ENCODE measurements around the gene FXYD7.
A peak's percentile ranks its signal among the peaks of the same experiment; 100 is the strongest.

Gene FXYD7

DNA sequence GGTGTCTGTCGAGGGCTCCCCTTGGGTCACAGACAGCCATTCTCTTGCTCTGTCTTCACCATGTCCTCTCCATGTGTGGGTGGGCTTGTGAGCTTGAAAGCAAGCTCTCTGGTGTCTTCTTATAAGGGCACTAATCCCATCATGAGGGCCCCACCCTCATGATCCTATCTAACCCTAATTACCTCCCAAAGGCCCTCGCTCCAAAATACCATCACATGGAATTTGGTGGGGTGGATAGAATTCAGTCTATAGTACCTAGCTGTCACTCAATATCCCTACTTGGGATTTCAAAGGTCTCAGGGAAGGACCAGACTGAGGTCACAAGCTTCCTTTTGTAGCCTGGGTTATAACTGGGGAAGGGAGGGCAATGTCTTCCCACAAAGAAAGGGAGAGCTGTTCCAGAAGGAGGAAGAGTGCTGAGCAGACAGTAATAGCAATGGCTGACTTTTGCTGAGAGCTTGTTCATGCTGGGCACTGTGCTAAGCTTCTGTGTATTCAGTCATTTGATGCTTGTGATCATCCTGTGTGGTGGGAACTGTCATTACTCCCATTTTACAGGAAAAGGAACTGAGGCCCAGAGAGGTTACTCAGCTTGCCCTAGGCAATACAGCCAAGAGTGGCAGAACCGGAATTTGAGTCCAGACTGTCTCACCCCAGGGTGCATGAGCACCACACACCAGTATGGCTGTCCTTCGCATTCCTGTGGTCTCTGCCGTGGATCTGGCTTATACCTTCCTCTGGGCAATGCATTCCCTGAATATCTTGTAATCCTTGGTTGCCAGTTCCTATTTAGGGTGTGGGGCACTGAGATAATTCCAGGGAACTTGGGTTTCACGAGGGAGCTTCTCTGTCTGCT, 19.6 kb downstream of the FXYD7 start:
- DNase-seq (ENCODE audit: low read depth) = peak; percentile 54
- TF ChIP-seq, protein P1, sequence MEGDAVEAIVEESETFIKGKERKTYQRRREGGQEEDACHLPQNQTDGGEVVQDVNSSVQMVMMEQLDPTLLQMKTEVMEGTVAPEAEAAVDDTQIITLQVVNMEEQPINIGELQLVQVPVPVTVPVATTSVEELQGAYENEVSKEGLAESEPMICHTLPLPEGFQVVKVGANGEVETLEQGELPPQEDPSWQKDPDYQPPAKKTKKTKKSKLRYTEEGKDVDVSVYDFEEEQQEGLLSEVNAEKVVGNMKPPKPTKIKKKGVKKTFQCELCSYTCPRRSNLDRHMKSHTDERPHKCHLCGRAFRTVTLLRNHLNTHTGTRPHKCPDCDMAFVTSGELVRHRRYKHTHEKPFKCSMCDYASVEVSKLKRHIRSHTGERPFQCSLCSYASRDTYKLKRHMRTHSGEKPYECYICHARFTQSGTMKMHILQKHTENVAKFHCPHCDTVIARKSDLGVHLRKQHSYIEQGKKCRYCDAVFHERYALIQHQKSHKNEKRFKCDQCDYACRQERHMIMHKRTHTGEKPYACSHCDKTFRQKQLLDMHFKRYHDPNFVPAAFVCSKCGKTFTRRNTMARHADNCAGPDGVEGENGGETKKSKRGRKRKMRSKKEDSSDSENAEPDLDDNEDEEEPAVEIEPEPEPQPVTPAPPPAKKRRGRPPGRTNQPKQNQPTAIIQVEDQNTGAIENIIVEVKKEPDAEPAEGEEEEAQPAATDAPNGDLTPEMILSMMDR (conservative IDR thresholded peaks at IDR 0.05; ENCODE audit: low read length) = no peak
- H3K4me3 ChIP-seq (ENCODE audit: low read length) = no peak overlapping the region

DNA sequence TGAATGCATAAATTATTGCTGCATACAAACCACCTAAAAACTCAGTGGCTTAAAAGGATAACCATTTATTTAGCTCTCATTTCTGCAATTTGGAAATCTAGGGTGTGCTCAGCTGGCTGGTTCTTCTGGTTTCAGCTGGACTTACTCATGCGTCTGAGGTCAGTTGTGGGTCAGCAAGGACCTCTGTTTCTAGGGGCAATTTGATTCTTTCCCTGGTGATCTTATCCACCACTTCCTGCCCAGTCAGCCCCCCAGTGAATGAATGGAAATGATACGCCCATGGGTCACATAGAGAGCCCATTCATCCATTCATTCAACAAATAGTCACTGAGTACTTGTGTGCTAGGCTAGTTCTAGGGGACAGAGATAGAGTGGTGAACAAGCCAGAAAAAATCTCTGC, 21.4 kb downstream of the FXYD7 start:
- no peak for DNase-seq (ENCODE audit: low read depth)
- TF ChIP-seq, protein P1 (conservative IDR thresholded peaks at IDR 0.05; ENCODE audit: low read length) = no peak
- H3K4me3 ChIP-seq (ENCODE audit: low read length) = no peak overlapping the region

DNA sequence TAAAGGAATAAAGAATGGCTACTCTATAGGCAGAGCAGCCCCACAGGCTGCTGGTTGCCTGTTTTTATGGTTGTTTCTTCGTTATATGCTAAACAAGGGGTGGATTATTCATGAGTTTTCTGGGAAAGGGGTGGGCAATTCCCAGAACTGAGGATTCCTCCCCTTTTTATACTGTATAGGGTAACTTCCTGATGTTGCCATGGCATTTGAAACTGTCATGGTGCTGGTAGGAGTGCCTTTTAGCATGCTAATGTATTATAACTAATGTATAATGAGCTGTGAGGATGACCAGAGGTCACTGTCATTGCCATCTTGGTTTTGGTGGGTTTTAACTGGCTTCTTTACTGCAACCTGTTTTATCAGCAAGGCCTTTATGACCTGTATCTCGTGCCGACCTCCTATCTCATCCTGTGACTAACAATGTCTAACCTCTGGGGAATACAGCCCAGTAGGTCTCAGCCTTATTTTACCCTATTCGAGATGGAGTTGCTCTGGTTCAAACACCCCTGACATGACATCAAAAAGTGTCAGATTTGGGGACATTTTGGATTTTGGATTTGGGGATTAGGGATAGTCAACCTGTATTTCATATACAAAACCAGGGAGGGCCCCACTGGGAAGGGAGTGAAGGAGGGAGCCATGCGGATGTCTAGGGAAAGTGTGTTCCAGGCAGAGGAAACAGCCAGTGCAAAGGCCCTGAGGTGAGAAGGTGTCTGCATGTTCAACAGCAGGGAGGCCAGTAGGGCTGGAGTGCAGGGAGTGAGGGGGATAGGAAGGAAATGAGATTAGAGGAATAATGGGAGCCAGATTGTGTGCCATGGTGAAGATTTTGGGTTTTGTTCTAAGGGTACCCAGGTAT, 22.4 kb downstream of the FXYD7 start:
- no peak for DNase-seq (ENCODE audit: low read depth)
- H3K4me3 ChIP-seq (ENCODE audit: low read length) = no peak overlapping the region
- TF ChIP-seq, protein P1 (conservative IDR thresholded peaks at IDR 0.05; ENCODE audit: low read length) = no peak

DNA sequence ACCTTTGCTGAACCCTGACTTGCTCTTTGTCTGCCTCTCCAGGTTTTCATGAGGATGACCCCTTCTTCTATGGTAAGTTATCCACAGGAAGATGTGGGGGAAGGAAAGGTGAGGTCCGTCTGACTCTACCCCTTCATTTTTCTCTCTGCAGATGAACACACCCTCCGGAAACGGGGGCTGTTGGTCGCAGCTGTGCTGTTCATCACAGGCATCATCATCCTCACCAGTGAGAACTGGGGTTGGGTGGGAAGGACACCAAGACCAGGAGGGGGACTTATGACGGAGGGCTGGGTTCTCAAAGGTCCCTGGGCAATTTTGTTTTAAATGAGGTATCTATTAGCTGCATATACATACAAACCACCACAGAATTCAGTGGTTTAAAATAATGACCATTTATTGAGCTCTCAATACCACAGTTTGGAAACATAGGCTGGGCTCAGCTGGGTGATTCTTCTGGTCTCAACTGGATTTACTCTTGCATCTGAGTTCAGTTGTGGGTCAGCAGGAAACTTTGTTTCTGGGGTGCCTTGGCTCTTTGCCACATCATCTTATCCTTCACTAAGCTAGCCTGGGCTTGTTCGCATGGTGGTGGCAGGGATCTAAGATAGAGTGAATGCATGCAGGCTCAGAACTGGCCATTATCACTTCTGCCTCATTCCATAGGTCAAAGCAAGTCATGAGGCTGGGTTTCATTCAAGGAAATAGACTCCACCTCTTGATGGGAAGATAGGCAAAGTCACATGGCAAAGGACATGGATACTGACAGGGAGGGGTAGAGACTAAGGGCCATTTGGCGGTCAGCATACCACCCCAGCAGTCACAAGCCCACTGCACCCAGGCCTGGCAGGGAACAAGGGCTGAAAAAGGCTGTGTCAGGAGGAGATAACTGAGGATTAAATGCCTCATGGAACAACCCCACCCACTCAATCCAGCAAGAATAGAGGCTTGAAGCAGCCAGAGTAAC, 23.3 kb downstream of the FXYD7 start:
- H3K4me3 ChIP-seq (ENCODE audit: low read length) = no peak overlapping the region
- no peak for DNase-seq (ENCODE audit: low read depth)
- TF ChIP-seq, protein P1 (conservative IDR thresholded peaks at IDR 0.05; ENCODE audit: low read length) = no peak

DNA sequence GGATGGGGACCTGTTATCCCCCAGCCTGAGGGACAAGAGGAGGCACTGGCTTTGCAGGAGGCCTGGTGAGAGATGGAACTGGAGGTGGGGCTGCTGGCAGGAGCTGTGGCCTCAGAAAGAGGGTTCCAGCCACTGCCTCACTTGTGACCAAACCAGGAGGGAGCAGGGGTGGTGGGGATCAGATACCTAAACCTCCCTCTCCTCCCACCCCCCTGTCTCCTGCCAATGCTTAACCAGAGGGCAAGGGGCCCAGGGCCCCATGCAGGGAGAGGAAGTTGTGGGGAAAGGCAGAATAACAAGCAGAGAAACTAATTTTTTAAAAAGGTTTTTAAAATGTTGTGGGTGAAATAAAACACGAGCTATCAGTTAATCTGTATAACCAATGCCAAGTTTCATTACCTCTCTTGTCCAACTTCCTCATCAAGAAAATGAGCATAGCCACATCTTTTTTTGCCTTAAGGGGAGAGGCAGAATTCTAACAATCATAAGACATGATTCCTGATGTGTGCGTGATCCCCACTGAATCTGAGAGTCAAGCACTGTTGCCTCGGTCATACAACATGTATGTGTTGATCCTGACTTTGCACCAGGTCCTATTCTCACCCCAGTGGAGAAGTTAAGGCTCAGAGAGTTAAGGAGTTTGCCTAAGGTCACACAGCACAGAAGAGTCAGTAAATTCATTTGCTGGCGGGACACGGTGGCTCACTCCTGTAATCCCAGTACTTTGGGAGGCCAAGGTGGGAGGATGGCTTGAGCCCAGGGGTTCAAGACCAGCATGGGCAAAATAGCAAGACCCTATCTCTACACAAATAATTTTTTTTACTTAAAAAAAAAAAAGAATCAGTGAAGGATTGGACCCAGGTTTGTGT, 24.4 kb downstream of the FXYD7 start:
- no peak for DNase-seq (ENCODE audit: low read depth)

More for the DNA sequence above, 24.4 kb downstream of the FXYD7 start:
- TF ChIP-seq, protein P1 (conservative IDR thresholded peaks at IDR 0.05; ENCODE audit: low read length) = no peak
- no peak overlapping the region for H3K4me3 ChIP-seq (ENCODE audit: low read length)
